Natural killer cell treated with Interleukin-12 subunit alpha and Interleukin-12 subunit beta and Interleukin-15 and Interleukin-18, amount 100 ng/mL, for 72 hours (primary cell): Measurements from ENCODE around the gene HOXB4. TPM values are rescaled to one million over a fixed set of nuclear protein-coding genes. Genes with fewer than 3 reads are reported as not detected.

Source experiments
- ATAC-seq, 2 donors: fragments of 150-1000 bp; cut with Tn5 transposase in 1 of 2; sonication (Bioruptor Pico), chemical (Tn5 transposase) in 1 of 2; 2 replicates each; pipeline ENCODE4 v1.10.0; 2021
- DNase-seq: peaks from one replicate; pipeline ENCODE4 v3.0.0; 2022; ENCODE audit warnings: low spot score
- H3K27ac Mint-ChIP-seq, 2 donors: 1 replicate in 1 of 2; 2 replicates in 1 of 2; pipeline ENCODE4 v1.8.0; 2022; ENCODE audit warnings: mixed read lengths in 2 of 2, mild to moderate bottlenecking in 1 of 2, moderate library complexity in 1 of 2
- H3K27me3 Mint-ChIP-seq, 2 donors: 1 replicate in 1 of 2; 2 replicates in 1 of 2; pipeline ENCODE4 v1.8.0; 2022; ENCODE audit warnings: mixed read lengths in 2 of 2
- H3K36me3 Mint-ChIP-seq: one replicate; pipeline ENCODE4 v1.8.0; 2022; ENCODE audit warnings: mixed read lengths
- H3K4me1 Mint-ChIP-seq, 2 donors: 1 replicate in 1 of 2; 2 replicates in 1 of 2; pipeline ENCODE4 v1.8.0; 2022; ENCODE audit warnings: low read depth in 2 of 2, mixed read lengths in 2 of 2, mild to moderate bottlenecking in 1 of 2
- H3K4me3 Mint-ChIP-seq: one replicate; pipeline ENCODE4 v1.8.0; 2022; ENCODE audit warnings: mixed read lengths
- H3K9me3 Mint-ChIP-seq: 2 replicates; pipeline ENCODE4 v1.8.0; 2022; ENCODE audit warnings: mixed read lengths
- total RNA-seq, 2 donors: library from RNA; stranded (reverse); gene quantifications; one replicate each; pipeline ENCODE4 v1.2.3, GENCODE V29; 2022

The HOXB4 gene
- total RNA-seq, 2 donors from 2014 or later = 6.9 to 8.2 TPM

DNA sequence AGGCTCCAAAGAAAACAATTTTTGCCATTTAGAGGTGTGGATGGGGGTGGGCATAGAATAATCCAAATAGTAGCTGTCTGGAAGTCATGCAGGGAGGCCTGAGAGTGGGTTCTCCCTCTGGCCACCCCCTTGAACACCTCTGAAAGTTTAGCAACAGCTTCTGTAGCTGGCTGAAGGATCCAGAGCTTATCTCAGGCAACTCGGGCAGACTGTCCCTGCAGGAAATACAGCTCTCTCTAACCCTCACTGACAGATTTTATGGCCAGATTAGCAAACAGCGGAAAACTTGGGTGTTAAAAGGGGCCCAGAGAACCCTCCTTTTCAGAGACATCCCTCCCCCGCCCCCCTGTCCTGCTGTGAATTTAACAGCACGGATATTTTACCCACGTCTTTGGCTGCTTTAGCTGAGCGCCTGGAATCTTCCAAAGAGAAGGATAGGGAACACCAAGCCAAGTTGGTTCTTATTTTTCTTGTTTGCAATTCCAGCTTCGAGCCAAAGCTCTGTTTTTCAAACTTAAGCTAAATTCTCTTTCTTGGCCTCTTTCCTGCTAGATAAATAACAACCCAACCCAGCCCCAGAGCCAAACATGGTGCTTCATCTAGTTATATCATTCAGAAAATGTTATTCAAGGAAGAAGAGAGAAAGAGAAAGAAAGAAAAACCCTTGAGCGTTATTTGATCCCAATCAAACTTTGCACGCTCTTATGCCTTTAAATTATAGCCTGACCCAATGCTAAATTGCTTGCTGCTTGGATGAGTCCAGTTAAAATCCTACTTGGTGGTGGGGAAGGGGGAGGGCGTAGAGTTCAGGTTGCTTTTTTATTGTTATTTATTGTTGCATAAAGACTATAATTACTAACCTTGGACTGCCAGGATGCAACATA is 31.0 kb downstream of the HOXB4 start:
- ATAC-seq (no peak), DNase-seq (no peak)
- Mint-ChIP-seq H3K27me3 (no peaks in the 10 kb centered on the region), H3K4me3 (peak overlapping the region; percentile 94), H3K27ac (peak overlapping the region; percentile 99 to 100), H3K9me3 (no peaks in the 10 kb centered on the region), H3K4me1 (peaks cover 37 to 42% of the 10 kb centered on the region in 2 donors), H3K36me3 (peaks cover 9% of the 10 kb centered on the region)

DNA sequence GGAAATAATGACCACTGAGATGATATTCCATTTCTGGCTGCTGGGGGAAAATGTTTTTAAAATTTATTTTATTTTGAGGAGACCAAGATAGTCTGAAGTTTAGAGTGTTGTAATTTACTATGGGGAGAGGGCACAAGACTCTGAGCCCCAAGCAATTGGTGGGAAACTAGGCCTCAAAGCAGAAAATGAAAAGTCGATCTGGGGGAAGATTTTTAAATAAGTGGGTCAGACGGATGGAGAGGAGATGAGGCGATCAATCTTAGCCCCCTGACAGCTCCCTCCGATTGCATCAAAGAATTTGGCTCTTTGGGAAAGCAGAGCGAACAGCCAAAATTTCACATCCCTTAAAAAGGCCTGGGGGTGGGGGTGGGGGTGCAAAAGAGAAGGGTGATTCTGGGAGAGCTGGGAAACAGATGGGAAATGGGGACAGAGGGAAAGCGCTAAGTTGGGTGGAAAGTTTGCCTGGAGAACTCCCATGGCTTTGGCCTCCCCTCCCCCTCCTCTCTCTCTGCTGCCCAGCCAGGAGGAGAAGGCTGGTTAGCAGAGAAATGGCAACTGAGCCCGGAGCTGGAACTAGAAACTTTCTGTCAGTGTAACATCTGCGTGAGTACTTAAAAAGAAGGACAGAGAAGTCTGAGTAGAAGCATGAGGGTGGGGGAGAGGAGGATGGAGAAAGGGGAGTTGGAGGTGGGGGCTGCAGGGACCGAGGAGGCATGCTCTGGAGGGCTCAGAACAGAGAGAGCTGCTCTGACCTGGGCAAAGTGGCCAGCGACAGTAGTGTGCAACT is 31.8 kb downstream of the HOXB4 start:
- no peak for DNase-seq
- Mint-ChIP-seq H3K36me3 (peaks cover 10% of the 10 kb centered on the region), H3K27ac (peak overlapping the region; percentile 99 to 100), H3K27me3 (no peaks in the 10 kb centered on the region), H3K4me1 (peaks cover 42 to 46% of the 10 kb centered on the region in 2 donors), H3K9me3 (no peaks in the 10 kb centered on the region), H3K4me3 (peak overlapping the region; percentile 94)
- ATAC-seq = no peak

DNA sequence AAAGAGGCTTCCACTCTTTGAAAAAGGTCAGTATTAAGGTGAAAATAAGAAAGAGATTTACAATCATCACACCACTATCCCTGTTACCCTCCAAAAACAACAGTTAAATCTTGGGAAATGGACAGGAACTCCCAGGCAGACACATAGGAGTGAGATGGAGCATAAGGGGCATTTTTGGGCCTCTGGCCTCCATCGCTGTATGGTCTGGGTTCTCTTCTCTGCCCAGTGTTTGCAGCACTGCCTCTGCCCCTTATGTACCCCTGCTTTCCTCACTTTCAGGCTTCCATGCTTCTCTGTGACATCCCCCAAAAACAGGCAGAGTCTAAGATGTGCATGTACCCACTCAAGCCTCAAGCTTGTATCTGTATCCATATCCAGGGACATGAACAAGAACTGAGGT is 32.6 kb downstream of the HOXB4 start:
- Mint-ChIP-seq H3K4me1 (peaks cover 45 to 51% of the 10 kb centered on the region in 2 donors), H3K36me3 (peaks cover 10% of the 10 kb centered on the region)

DNA sequence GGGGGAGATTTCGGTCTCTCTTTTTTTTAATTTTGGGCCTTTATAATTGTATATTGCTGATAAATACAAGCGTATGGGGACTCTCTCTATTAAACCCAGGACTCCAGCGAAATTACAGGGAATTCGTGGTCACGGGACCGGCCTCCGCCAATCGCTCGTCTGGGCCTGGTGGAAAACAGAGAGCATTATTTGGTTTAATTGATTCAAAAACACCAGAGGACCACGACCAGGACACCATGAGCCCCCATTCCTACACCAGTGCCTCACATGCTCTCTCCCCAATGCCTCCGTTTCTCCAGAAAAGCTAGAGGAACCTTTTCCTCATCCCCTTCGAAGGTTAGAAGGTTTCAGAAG is 33.2 kb downstream of the HOXB4 start, which contains the start of gene HOXB2:
Gene HOXB2, minus strand, starts transcription at position 88 of the 354 bp plus-strand sequence. CDS start 198 bp downstream, outside the sequence.
- Mint-ChIP-seq H3K27ac (peak within 1 kb of the TSS; percentile 99 to 100), H3K27me3 (no peaks in the 10 kb centered on the region), H3K4me1 (peaks cover 45 to 51% of the 10 kb centered on the region in 2 donors), H3K9me3 (no peaks in the 10 kb centered on the region), H3K4me3 (peak within 1 kb of the TSS; percentile 94), H3K36me3 (peaks cover 10% of the 10 kb centered on the region)
- ATAC-seq = no peak
- DNase-seq = no peak

More for the DNA sequence above, 32.6 kb downstream of the HOXB4 start:
- H3K27me3 Mint-ChIP-seq = no peaks in the 10 kb centered on the region
- H3K9me3 Mint-ChIP-seq = no peaks in the 10 kb centered on the region
- DNase-seq = no peak
- H3K4me3 Mint-ChIP-seq = peak overlapping the region; percentile 94
- no peak for ATAC-seq
- H3K27ac Mint-ChIP-seq = peak overlapping the region; percentile 99 to 100

DNA sequence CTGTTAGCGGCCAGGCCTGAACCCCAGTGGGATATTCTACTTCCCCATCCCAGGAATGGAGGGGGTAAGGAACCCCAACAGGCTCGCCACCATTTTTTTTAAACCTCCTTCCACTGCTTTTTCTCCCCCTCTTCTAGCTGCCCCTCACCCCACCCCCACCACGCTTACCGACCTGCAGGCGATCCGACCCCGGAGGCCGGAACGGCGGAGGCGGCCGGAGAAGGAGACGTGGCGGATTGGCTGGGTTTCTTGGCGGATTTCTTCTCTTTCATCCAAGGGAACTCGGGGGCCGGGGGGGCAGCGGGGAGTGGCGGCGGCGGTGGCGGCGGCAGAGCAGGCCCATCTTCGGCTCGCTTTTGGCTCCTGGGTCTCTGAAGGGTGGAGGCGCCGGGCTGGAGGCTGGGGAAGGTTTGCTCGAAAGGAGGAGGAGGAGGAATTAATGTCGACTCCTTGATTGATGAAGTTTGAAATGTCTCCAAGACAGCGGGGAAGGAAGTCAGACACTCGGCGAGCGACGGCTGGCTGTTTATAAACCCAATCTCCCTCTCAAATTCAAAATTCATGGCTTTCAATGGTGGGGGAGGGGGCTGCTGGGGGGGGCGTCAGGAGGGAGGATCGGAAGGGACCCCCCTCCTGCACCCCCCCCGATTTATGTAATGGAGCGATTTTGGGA is 33.7 kb downstream of the HOXB4 start:
- ATAC-seq (peak; percentile 15 to 50), DNase-seq (peak; percentile 67)
- Mint-ChIP-seq H3K9me3 (no peaks in the 10 kb centered on the region), H3K36me3 (peaks cover 10% of the 10 kb centered on the region), H3K4me3 (peak overlapping the region; percentile 94), H3K27ac (peak overlapping the region; percentile 99 to 100), H3K4me1 (peaks cover 45 to 51% of the 10 kb centered on the region in 2 donors), H3K27me3 (no peaks in the 10 kb centered on the region)

DNA sequence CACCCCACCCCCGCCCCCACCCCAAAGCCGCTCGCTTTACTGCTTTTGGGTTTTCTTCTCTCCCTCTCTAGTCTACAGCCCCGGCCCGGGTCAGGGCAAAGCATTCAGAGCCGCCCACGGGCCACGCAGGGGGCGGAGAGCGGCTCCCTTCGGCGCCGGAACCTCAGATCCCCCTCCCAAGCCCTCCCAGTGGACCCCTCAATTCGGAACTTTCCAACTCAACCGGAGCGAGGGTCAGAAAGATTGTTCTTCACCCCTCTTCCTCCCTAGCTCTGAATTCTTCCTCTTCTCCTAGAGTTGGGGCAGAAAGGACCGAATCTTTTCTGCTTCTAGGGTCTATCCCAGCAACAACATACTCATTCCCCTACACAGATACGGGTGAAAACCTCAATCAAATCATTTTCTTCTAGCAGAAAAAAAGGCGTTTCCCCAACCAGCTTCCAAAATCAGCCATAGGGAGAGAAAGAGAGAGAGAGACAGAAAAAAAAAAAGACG is 34.2 kb downstream of the HOXB4 start:
- Mint-ChIP-seq H3K36me3 (peaks cover 10% of the 10 kb centered on the region), H3K27me3 (no peaks in the 10 kb centered on the region), H3K27ac (peak overlapping the region; percentile 99 to 100), H3K9me3 (no peaks in the 10 kb centered on the region), H3K4me1 (peaks cover 45 to 51% of the 10 kb centered on the region in 2 donors), H3K4me3 (peak overlapping the region; percentile 94)
- DNase-seq (peak; percentile 68), ATAC-seq (peak; percentile 48 to 66)

DNA sequence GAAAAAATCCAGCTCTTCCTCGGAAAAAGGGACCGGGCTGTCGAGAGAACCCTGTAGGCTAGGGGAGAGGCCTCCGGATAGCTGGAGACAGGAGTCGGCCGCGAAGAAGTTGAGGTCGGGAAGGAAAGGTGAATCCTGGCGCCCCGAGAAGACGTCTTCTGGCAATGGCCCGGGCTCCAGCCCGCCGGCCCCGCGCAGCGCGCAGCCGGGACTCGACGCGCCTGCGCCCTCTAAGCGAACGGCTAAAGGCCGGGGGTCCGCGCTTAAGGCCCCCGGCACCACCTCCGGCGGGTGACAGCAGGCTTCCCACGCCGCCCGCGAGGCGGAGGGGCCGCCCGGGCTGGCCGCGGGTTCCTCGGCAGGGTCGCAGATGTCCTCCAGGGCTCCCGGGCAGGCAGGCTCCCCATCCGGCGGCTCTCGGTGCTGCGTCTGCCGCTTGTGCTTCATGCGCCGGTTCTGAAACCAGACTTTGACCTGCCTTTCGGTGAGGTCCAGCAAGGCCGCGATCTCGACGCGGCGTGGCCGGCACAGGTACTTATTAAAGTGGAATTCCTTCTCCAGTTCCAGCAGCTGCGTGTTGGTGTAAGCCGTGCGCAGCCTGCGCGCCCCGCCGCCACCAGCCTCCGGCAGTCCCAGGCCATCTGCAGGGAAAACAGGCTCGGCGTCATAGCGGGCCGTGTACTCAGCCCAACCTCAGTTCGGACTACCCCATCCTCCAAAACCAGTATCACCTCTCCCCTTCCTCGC is 34.9 kb downstream of the HOXB4 start:
- peaks cover 41 to 49% of the 10 kb centered on the region in 2 donors for H3K4me1 Mint-ChIP-seq
- ATAC-seq (peak; percentile 70 to 76), DNase-seq (peak; percentile 74)
- peak overlapping the region; percentile 99 to 100 for H3K27ac Mint-ChIP-seq
- H3K9me3 Mint-ChIP-seq = no peaks in the 10 kb centered on the region
- peaks cover 10% of the 10 kb centered on the region for H3K36me3 Mint-ChIP-seq
- H3K27me3 Mint-ChIP-seq = no peaks in the 10 kb centered on the region
- H3K4me3 Mint-ChIP-seq = peak overlapping the region; percentile 95

DNA sequence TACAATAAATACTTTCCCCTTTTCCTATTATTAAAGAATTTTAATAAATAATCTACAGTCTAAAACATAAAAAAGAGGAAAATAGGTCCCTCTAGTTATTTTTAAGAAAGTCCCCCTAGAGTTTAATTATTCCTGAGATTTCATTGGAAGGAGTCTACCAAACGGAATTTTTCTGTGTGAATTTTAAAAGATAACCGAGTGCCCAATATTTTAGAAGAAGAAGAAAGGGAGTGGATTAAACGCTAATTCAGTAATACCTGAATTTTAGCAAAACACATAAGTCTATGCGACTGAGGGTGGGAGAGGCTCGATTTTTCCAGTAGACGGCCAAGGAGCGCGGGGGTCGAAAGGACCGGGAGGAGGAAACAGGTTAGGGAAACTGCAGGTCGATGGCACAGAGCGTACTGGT is 35.4 kb downstream of the HOXB4 start:
- peak overlapping the region; percentile 99 to 100 for H3K27ac Mint-ChIP-seq
- H3K9me3 Mint-ChIP-seq = no peaks in the 10 kb centered on the region
- no peak for DNase-seq
- no peaks in the 10 kb centered on the region for H3K27me3 Mint-ChIP-seq
- H3K4me1 Mint-ChIP-seq = peaks cover 35 to 43% of the 10 kb centered on the region in 2 donors
- ATAC-seq = no peak
- H3K4me3 Mint-ChIP-seq = peak overlapping the region; percentile 95
- peaks cover 10% of the 10 kb centered on the region for H3K36me3 Mint-ChIP-seq

DNA sequence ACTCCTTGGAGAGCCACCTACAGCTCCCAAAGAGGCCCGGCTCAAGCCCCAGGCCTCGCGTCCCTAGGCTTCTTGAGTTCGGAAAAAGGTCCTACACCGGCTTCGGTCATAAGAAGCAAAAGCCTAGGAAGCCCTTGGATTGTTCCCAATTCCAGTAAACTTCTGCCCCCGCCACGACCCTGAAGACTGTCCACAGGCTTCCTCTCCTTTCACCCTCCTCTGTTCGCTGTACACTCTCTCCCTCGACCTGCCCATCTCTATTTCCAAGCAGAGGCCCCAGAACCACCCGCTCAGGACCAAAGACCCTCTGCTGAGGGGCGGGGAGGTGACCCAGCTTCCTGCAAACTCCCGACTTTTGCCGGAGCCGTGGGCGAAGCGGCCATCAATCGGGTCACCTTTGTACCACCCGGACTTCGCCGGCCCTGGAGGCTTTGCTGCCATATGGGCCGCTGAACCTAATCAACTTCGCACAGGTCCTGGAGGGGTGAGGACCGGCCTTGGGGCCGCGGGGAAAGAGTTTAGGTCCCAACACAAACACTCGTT is 36.0 kb downstream of the HOXB4 start:
- H3K27ac Mint-ChIP-seq = peak overlapping the region; percentile 99 to 100
- no peaks in the 10 kb centered on the region for H3K9me3 Mint-ChIP-seq
- H3K4me3 Mint-ChIP-seq = peak overlapping the region; percentile 95
- ATAC-seq (peak in 1 of 2 donors; percentile 29), DNase-seq (peak; percentile 68)
- H3K4me1 Mint-ChIP-seq = peaks cover 30 to 38% of the 10 kb centered on the region in 2 donors
- H3K27me3 Mint-ChIP-seq = no peaks in the 10 kb centered on the region
- peaks cover 10% of the 10 kb centered on the region for H3K36me3 Mint-ChIP-seq

DNA sequence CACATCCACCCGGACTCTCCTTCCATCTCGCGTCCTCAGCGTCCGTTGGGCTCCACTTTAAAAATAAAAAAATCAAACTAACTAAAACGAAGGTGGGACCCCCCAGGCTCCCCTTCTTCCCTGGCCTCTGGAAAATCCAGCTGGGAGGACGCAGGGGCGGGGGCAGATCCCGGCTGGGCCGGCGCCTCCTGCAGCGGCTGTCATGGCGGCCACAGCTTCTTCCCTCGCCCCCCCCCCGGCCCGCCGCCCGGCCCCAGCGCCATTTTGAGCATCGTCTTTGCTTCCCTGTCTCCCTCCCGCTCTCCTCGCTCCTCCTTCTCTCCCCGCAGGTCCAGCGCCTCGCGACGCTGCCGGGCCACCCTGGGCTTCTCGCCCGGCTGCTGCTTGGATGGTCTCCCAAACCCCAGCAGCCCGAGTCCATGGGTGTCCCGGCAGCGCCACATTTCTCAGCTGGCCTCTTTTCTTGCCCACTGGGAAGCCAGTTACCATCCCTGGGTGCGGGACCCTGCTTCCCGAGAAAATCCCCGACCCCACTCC is 36.5 kb downstream of the HOXB4 start:
- H3K9me3 Mint-ChIP-seq = no peaks in the 10 kb centered on the region
- H3K27me3 Mint-ChIP-seq = no peaks in the 10 kb centered on the region
- peak overlapping the region; percentile 99 to 100 for H3K27ac Mint-ChIP-seq
- peak; percentile 45 to 66 for ATAC-seq
- no peak for DNase-seq
- peaks cover 10% of the 10 kb centered on the region for H3K36me3 Mint-ChIP-seq
- H3K4me1 Mint-ChIP-seq = peaks cover 28 to 32% of the 10 kb centered on the region in 2 donors
- H3K4me3 Mint-ChIP-seq = peak overlapping the region; percentile 95

DNA sequence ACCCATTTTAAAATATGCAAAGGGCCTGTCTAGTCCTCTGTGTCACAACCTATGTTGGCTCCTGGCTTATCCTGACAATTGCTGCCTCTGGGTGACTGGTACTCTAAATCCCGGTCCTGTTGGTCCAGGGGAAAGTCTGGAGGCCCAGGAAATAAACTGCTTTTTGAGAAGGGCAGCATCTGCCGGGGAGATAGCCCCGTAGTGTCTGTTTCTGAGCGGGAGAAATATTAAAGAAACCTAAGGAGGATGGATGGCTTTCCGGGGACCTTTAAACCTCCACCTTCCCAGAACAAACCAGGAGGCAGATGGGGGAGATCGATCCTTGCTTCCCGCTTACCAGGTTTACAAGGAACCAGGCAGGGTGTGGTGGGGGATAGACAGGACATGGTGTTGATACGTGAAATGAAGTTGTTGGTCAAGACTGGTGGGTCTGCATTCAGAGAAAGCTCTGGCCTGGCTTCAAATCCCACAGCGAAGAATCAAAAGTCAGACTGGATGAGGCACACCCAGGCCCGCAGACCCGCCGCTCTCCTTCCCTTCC is 37.0 kb downstream of the HOXB4 start:
- H3K4me1 Mint-ChIP-seq = peaks cover 23 to 27% of the 10 kb centered on the region in 2 donors
- peak overlapping the region; percentile 99 to 100 for H3K27ac Mint-ChIP-seq
- no peaks in the 10 kb centered on the region for H3K27me3 Mint-ChIP-seq
- ATAC-seq = peak; percentile 2 to 14
- no peaks in the 10 kb centered on the region for H3K9me3 Mint-ChIP-seq
- no peak for DNase-seq
- peak overlapping the region; percentile 95 for H3K4me3 Mint-ChIP-seq
- H3K36me3 Mint-ChIP-seq = peaks cover 10% of the 10 kb centered on the region

DNA sequence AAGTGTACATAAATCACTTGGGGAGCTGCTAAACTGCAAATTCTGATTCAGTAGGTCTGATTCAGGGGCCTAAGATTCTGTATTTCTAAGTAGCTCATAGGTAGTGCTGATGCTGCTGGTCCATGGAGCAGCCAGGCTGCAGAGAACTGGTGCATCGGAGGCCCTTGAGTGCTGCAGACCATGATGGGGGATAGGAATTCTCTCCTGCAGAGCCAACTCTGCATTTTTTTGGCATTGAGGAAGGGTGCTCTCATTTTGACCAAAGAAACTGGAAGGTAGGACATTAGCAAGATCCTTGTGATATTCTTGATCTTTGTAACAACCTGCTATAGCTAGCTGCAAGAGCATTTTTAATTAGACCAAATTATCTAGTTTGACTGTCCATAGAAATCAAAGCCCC is 37.9 kb downstream of the HOXB4 start:
- H3K27ac Mint-ChIP-seq = peak overlapping the region; percentile 24 to 100
- peaks cover 15 to 18% of the 10 kb centered on the region in 2 donors for H3K4me1 Mint-ChIP-seq
- H3K27me3 Mint-ChIP-seq = no peaks in the 10 kb centered on the region
- H3K4me3 Mint-ChIP-seq = no peak overlapping the region
- DNase-seq = no peak
- peaks cover 10% of the 10 kb centered on the region for H3K36me3 Mint-ChIP-seq
- ATAC-seq = no peak
- no peaks in the 10 kb centered on the region for H3K9me3 Mint-ChIP-seq
